Measurements from ENCODE around the gene ADGRV1. TPM values are rescaled to one million over a fixed set of nuclear protein-coding genes. Genes with fewer than 3 reads are reported as not detected.

The ADGRV1 gene
- polyA plus RNA-seq, 1 of the 3 experiments (the other 2 are of a cell fraction) = 0.23 TPM

DNA sequence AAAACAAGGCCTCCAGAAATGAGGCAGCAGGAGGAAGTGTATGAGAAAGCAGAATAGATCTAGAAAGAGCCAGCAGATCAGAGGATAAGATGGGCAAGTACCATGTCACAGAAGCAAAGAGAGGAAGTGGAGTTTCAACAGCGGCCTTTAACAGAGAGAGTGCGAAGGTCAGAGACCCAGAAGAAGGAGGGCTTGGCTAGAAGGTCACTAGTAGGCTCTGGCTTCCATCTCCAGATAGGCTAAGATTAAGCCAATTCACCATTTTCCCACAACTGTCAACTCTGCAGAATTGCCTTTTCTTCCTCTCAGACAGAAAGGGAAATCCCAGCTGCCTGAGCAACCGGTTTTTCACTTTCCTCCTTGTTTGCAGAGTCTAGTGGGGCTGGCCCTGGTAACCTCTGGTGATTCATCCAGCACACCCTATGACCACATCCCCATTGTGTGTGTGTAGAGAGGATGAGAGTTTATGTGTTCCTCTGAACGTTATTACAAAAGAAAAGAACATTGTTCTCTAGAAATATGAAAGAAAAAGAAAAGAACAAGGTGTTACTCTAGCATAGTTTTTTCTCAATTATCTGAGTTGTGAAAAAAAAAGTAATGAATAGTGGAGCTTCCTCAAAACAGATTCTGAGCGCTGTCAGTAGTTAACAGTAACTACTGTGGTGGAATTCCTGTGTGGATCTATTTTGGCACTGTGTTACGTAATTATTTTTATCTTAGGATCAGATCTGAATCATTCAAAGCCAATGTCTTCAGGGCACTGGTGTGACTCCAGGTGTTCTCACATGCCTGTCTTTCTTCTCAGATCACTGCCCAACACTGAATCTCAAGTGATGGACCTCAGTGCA lies 604.2 kb downstream of the ADGRV1 start (continued):
- no peak for TF ChIP-seq GATA2 (CRISPR knock-in tag; IDR thresholded peaks at IDR 0.05)
- no peak for TF ChIP-seq EZH2phosphoT487 (IDR thresholded peaks at IDR 0.05; ENCODE audit: borderline replicate concordance, low read depth)
- TF ChIP-seq, protein P1, sequence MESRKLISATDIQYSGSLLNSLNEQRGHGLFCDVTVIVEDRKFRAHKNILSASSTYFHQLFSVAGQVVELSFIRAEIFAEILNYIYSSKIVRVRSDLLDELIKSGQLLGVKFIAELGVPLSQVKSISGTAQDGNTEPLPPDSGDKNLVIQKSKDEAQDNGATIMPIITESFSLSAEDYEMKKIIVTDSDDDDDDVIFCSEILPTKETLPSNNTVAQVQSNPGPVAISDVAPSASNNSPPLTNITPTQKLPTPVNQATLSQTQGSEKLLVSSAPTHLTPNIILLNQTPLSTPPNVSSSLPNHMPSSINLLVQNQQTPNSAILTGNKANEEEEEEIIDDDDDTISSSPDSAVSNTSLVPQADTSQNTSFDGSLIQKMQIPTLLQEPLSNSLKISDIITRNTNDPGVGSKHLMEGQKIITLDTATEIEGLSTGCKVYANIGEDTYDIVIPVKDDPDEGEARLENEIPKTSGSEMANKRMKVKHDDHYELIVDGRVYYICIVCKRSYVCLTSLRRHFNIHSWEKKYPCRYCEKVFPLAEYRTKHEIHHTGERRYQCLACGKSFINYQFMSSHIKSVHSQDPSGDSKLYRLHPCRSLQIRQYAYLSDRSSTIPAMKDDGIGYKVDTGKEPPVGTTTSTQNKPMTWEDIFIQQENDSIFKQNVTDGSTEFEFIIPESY (IDR thresholded peaks at IDR 0.05; ENCODE audit: borderline replicate concordance, low read depth) = no peak
- TF ChIP-seq, protein P2, sequence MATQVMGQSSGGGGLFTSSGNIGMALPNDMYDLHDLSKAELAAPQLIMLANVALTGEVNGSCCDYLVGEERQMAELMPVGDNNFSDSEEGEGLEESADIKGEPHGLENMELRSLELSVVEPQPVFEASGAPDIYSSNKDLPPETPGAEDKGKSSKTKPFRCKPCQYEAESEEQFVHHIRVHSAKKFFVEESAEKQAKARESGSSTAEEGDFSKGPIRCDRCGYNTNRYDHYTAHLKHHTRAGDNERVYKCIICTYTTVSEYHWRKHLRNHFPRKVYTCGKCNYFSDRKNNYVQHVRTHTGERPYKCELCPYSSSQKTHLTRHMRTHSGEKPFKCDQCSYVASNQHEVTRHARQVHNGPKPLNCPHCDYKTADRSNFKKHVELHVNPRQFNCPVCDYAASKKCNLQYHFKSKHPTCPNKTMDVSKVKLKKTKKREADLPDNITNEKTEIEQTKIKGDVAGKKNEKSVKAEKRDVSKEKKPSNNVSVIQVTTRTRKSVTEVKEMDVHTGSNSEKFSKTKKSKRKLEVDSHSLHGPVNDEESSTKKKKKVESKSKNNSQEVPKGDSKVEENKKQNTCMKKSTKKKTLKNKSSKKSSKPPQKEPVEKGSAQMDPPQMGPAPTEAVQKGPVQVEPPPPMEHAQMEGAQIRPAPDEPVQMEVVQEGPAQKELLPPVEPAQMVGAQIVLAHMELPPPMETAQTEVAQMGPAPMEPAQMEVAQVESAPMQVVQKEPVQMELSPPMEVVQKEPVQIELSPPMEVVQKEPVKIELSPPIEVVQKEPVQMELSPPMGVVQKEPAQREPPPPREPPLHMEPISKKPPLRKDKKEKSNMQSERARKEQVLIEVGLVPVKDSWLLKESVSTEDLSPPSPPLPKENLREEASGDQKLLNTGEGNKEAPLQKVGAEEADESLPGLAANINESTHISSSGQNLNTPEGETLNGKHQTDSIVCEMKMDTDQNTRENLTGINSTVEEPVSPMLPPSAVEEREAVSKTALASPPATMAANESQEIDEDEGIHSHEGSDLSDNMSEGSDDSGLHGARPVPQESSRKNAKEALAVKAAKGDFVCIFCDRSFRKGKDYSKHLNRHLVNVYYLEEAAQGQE (IDR thresholded peaks at IDR 0.05; ENCODE audit: low read depth, low read length) = 0 out of 2 replicates have a peak, but pooled peaks have one; percentile 34
- peak; percentile 67 for TF ChIP-seq RXRA (IDR thresholded peaks at IDR 0.05; ENCODE audit: borderline replicate concordance, low read depth)
- TF ChIP-seq, protein P3, sequence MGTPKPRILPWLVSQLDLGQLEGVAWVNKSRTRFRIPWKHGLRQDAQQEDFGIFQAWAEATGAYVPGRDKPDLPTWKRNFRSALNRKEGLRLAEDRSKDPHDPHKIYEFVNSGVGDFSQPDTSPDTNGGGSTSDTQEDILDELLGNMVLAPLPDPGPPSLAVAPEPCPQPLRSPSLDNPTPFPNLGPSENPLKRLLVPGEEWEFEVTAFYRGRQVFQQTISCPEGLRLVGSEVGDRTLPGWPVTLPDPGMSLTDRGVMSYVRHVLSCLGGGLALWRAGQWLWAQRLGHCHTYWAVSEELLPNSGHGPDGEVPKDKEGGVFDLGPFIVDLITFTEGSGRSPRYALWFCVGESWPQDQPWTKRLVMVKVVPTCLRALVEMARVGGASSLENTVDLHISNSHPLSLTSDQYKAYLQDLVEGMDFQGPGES (IDR thresholded peaks at IDR 0.05; ENCODE audit: low read depth, low read length) = no peak
- TF ChIP-seq CHD2 (IDR thresholded peaks at IDR 0.05; ENCODE audit: low read length, partially characterized antibody) = no peak
- TF ChIP-seq, protein P4, sequence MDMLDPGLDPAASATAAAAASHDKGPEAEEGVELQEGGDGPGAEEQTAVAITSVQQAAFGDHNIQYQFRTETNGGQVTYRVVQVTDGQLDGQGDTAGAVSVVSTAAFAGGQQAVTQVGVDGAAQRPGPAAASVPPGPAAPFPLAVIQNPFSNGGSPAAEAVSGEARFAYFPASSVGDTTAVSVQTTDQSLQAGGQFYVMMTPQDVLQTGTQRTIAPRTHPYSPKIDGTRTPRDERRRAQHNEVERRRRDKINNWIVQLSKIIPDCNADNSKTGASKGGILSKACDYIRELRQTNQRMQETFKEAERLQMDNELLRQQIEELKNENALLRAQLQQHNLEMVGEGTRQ (IDR thresholded peaks at IDR 0.05; ENCODE audit: borderline replicate concordance, low read depth, low read length) = no peak
- peak; percentile 84 for TF ChIP-seq FOSL2 (IDR thresholded peaks at IDR 0.05; ENCODE audit: borderline replicate concordance, low read depth)
- peak; percentile 21; the same call in 1 of the 2 replicates for TF ChIP-seq POLR2AphosphoS5 (IDR thresholded peaks at IDR 0.05; ENCODE audit: low read depth, low read length)
- 0 out of 2 replicates have a peak, but pooled peaks have one; percentile 6 for TF ChIP-seq TEAD4 (IDR thresholded peaks at IDR 0.05; ENCODE audit: borderline replicate concordance, insufficient read depth)
- TF ChIP-seq RAD21 (IDR thresholded peaks at IDR 0.05; ENCODE audit: low read length) = no peak
- no peak for TF ChIP-seq FOXM1 (IDR thresholded peaks at IDR 0.05; ENCODE audit: low read depth)
- no peak for TF ChIP-seq NRF1 (IDR thresholded peaks at IDR 0.05; ENCODE audit: low read depth, low read length)
- peak; percentile 23; the same call in 1 of the 2 replicates for TF ChIP-seq NFIC (IDR thresholded peaks at IDR 0.05; ENCODE audit: borderline replicate concordance)
- TF ChIP-seq YY1 (IDR thresholded peaks at IDR 0.05; ENCODE audit: low read depth) = no peak
- TF ChIP-seq ELF1 (IDR thresholded peaks at IDR 0.05) = no peak
- no peak for TF ChIP-seq TAF1 (IDR thresholded peaks at IDR 0.05; ENCODE audit: borderline replicate concordance, low read depth, low read length)

Measured in SK-N-SH (cell line).